HEK293 (cell line): ENCODE measurements around the gene KRT15.

Source experiments
- CTCF ChIA-PET: fragments of 350-600 bp; formaldehyde crosslinking; extraction: SDS; loops from one replicate; lab custom pipeline; 2021; ENCODE audit warnings: antibody characterized with exemption; lab: Yijun Ruan, JAX
- POLR2A ChIA-PET: fragments of 300-600 bp; formaldehyde crosslinking; extraction: SDS; loops from one replicate; lab custom pipeline; 2020; ENCODE audit warnings: antibody characterized with exemption, inconsistent platforms; lab: Yijun Ruan, JAX
- H3K27ac ChIP-seq: fragments of 200-500 bp; sonication (Bioruptor generic); 2 replicates; pipeline ENCODE4 v1.5.1; 2014; ENCODE audit warnings: low read depth, low read length, control low read depth, inconsistent platforms; ENCODE audit errors: extremely low read depth
- H3K36me3 ChIP-seq, 2 experiments: fragments of 200-500 bp in 1 of 2; sonication (Bioruptor generic) in 1 of 2; 1 replicate in 1 of 2; 2 replicates in 1 of 2; pipeline ENCODE4 v1.5.1; 2014 to 2017; ENCODE audit warnings: inconsistent platforms in 2 of 2, low read length in 2 of 2; ENCODE audit not compliant: control insufficient read depth in 2 of 2, insufficient read depth in 1 of 2
- H3K4me1 ChIP-seq: fragments of 200-500 bp; sonication (Bioruptor generic); 2 replicates; pipeline ENCODE4 v1.5.1; 2014; ENCODE audit warnings: mild to moderate bottlenecking, low read length, inconsistent platforms; ENCODE audit not compliant: control insufficient read depth, insufficient read depth
- H3K4me3 ChIP-seq: 2 replicates; pipeline ENCODE4 v1.5.1; 2011; ENCODE audit warnings: low read depth, mild to moderate bottlenecking, control low read depth, low read length, moderate library complexity
- H3K9me3 ChIP-seq: fragments of 200-500 bp; sonication (Bioruptor generic); 2 replicates; pipeline ENCODE4 v1.5.1; 2014; ENCODE audit warnings: low read depth, low read length, inconsistent platforms; ENCODE audit not compliant: control insufficient read depth, insufficient read depth
- AEBP2 ChIP-seq: fragments of 450-650 bp; formaldehyde crosslinking; IDR thresholded peaks from 2 replicates; pipeline ENCODE4 v1.5.1; 2016; ENCODE audit warnings: missing biosample characterization, missing genetic modification characterization, borderline replicate concordance
- EGR2 ChIP-seq: fragments of 450-650 bp; formaldehyde crosslinking; IDR thresholded peaks from 2 replicates; pipeline ENCODE4 v1.5.1; 2016; ENCODE audit warnings: low read depth, missing biosample characterization, missing genetic modification characterization
- GLIS1 ChIP-seq: fragments of 450-650 bp; formaldehyde crosslinking; IDR thresholded peaks from 2 replicates; pipeline ENCODE4 v1.5.1; 2016; ENCODE audit warnings: missing biosample characterization, missing genetic modification characterization
- INSM2 ChIP-seq: fragments of 450-650 bp; formaldehyde crosslinking; IDR thresholded peaks from 2 replicates; pipeline ENCODE4 v1.5.1; 2016; ENCODE audit warnings: missing biosample characterization, missing genetic modification characterization
- OVOL3 ChIP-seq: fragments of 450-650 bp; formaldehyde crosslinking; IDR thresholded peaks from 2 replicates; pipeline ENCODE4 v1.5.1; 2016; ENCODE audit warnings: missing biosample characterization, missing genetic modification characterization
- PRDM6 ChIP-seq: fragments of 450-650 bp; formaldehyde crosslinking; IDR thresholded peaks from 2 replicates; pipeline ENCODE4 v1.5.1; 2017; ENCODE audit warnings: missing biosample characterization, missing genetic modification characterization
- TCF7L2 ChIP-seq: IDR thresholded peaks from 2 replicates; pipeline ENCODE4 v1.6.1; 2011; ENCODE audit warnings: low read depth, mild to moderate bottlenecking, inconsistent platforms, low read length, moderate library complexity, borderline replicate concordance
- TRIM28 ChIP-seq: IDR thresholded peaks from 2 replicates; pipeline ENCODE4 v1.6.1; 2011; ENCODE audit warnings: low read length, control low read depth, borderline replicate concordance
- ZEB2 ChIP-seq: fragments of 450-650 bp; formaldehyde crosslinking; IDR thresholded peaks from 2 replicates; pipeline ENCODE4 v1.5.1; 2016; ENCODE audit warnings: missing biosample characterization, missing genetic modification characterization
- ZFHX2 ChIP-seq: fragments of 450-650 bp; formaldehyde crosslinking; conservative IDR thresholded peaks from 2 replicates; pipeline ENCODE4 v1.5.1; 2016; ENCODE audit warnings: missing biosample characterization, missing genetic modification characterization
- ZFP3 ChIP-seq: fragments of 450-650 bp; formaldehyde crosslinking; IDR thresholded peaks from 2 replicates; pipeline ENCODE4 v1.5.1; 2016; ENCODE audit warnings: low read depth, missing biosample characterization, missing genetic modification characterization
- ZNF140 ChIP-seq: fragments of 450-650 bp; formaldehyde crosslinking; IDR thresholded peaks from 2 replicates; pipeline ENCODE4 v1.5.1; 2016; ENCODE audit warnings: missing biosample characterization, missing genetic modification characterization
- ZNF18 ChIP-seq: fragments of 450-650 bp; formaldehyde crosslinking; IDR thresholded peaks from 2 replicates; pipeline ENCODE4 v1.5.1; 2016; ENCODE audit warnings: missing biosample characterization, missing genetic modification characterization
- ZNF202 ChIP-seq: fragments of 450-650 bp; formaldehyde crosslinking; IDR thresholded peaks from 2 replicates; pipeline ENCODE4 v1.5.1; 2016; ENCODE audit warnings: missing biosample characterization, missing genetic modification characterization, borderline replicate concordance
- ZNF24 ChIP-seq: fragments of 450-650 bp; formaldehyde crosslinking; IDR thresholded peaks from 2 replicates; pipeline ENCODE4 v1.5.1; 2016; ENCODE audit warnings: missing biosample characterization, missing genetic modification characterization
- ZNF248 ChIP-seq: fragments of 450-650 bp; formaldehyde crosslinking; IDR thresholded peaks from 2 replicates; pipeline ENCODE4 v1.5.1; 2017; ENCODE audit warnings: missing biosample characterization, missing genetic modification characterization
- ZNF324 ChIP-seq: fragments of 450-650 bp; formaldehyde crosslinking; IDR thresholded peaks from 2 replicates; pipeline ENCODE4 v1.5.1; 2016; ENCODE audit warnings: missing biosample characterization, missing genetic modification characterization
- ZNF423 ChIP-seq: fragments of 450-650 bp; formaldehyde crosslinking; IDR thresholded peaks from 2 replicates; pipeline ENCODE4 v1.5.1; 2016; ENCODE audit warnings: missing biosample characterization, missing genetic modification characterization
- ZNF514 ChIP-seq: fragments of 450-650 bp; formaldehyde crosslinking; IDR thresholded peaks from 2 replicates; pipeline ENCODE4 v1.5.1; 2016; ENCODE audit warnings: missing biosample characterization, missing genetic modification characterization
- ZNF571 ChIP-seq: fragments of 450-650 bp; formaldehyde crosslinking; IDR thresholded peaks from 2 replicates; pipeline ENCODE4 v1.5.0; 2017; ENCODE audit warnings: missing biosample characterization, missing genetic modification characterization
- ZNF645 ChIP-seq: fragments of 450-650 bp; formaldehyde crosslinking; IDR thresholded peaks from 2 replicates; pipeline ENCODE4; 2016; ENCODE audit warnings: missing biosample characterization, missing genetic modification characterization
- ZNF792 ChIP-seq: fragments of 450-650 bp; formaldehyde crosslinking; IDR thresholded peaks from 2 replicates; pipeline ENCODE4 v1.5.1; 2016; ENCODE audit warnings: missing biosample characterization, missing genetic modification characterization
- ZNF830 ChIP-seq: fragments of 450-650 bp; IDR thresholded peaks from 2 replicates; pipeline ENCODE4 v1.5.0; 2018; ENCODE audit warnings: missing biosample characterization, missing genetic modification characterization, low read depth, mild to moderate bottlenecking, moderate library complexity

KRT15 gene

GRCh38 chr17:41542357-41542756 lies 23.7 kb upstream of the KRT15 start:
- Histone ChIP-seq H3K9me3 (no peaks in the 10 kb centered on the region), H3K27ac (no peak overlapping the region), H3K4me3 (no peak overlapping the region), H3K4me1 (no peaks in the 10 kb centered on the region), H3K36me3 (no peaks in the 10 kb centered on the region)
- POLR2A ChIA-PET, result interaction anchor here (0.6 to 0.8 kb wide), 2 partner anchors 109 to 147 kb away, joined by 3 read pairs; no protein-coding TSS in a partner anchor
- CTCF ChIA-PET, result interaction anchor here (0.8 to 16.6 kb wide), 7 partner anchors 8 to 123 kb away, joined by 3 to 546 read pairs (median 4); partner anchors contain the start of gene KRT19
- no peak for TF ChIP-seq ZNF24 (tag by site-specific recombination)
- no peak for TF ChIP-seq OVOL3 (tag by site-specific recombination)
- TF ChIP-seq ZNF792, result no peak
- TF ChIP-seq ZNF324 (tag by site-specific recombination), result no peak
- TF ChIP-seq TRIM28, result no peak
- TF ChIP-seq ZNF248 (tag by site-specific recombination), result no peak
- no peak for TF ChIP-seq ZNF571
- TF ChIP-seq ZNF423 (tag by site-specific recombination), result no peak
- no peak for TF ChIP-seq TCF7L2
- TF ChIP-seq AEBP2, result no peak
- no peak for TF ChIP-seq ZEB2
- TF ChIP-seq INSM2 (tag by site-specific recombination), result no peak

- H3K4me1 ChIP-seq, result no peaks in the 10 kb centered on the region
- no peaks in the 10 kb centered on the region for H3K36me3 ChIP-seq
- H3K4me3 ChIP-seq, result no peak overlapping the region
- ChIA-PET CTCF (interaction anchor here (0.5 to 16.6 kb wide), 9 partner anchors 9 to 1668 kb away, joined by 3 to 546 read pairs (median 5); partner anchors contain the start of gene KRT19), POLR2A (interaction anchor here (1.4 kb wide), 1 partner anchor 13 kb away, joined by 5 read pairs; the partner anchor contains the start of gene KRT19)
- no peak overlapping the region for H3K27ac ChIP-seq
- TF ChIP-seq ZNF514 (tag by site-specific recombination) (no peak), ZNF140 (tag by site-specific recombination) (no peak), TRIM28 (no peak), GLIS1 (peak; percentile 84)
- H3K9me3 ChIP-seq, result no peaks in the 10 kb centered on the region
These were observed 22.4 kb upstream of the KRT15 start for GRCh38 chr17:41540921-41541625.

- no peak overlapping the region for H3K4me3 ChIP-seq
- CTCF ChIA-PET, result interaction anchor here (0.5 to 16.6 kb wide), 8 partner anchors 9 to 1669 kb away, joined by 3 to 546 read pairs (median 4); no protein-coding TSS in a partner anchor
- no peaks in the 10 kb centered on the region for H3K36me3 ChIP-seq
- no peaks in the 10 kb centered on the region for H3K4me1 ChIP-seq
- POLR2A ChIA-PET, result interaction anchor here (1.0 to 1.4 kb wide), 2 partner anchors 9 to 12 kb away, joined by 3 to 5 read pairs; partner anchors contain the start of gene KRT19
- no peak overlapping the region for H3K27ac ChIP-seq
- no peaks in the 10 kb centered on the region for H3K9me3 ChIP-seq
- TF ChIP-seq ZFHX2 (peak; percentile 85), ZNF830 (tag by site-specific recombination) (no peak), GLIS1 (peak; percentile 80), PRDM6 (tag by site-specific recombination) (no peak), ZNF18 (tag by site-specific recombination) (peak; percentile 96), ZFP3 (tag by site-specific recombination) (no peak), ZNF202 (tag by site-specific recombination) (no peak), EGR2 (peak; percentile 76), ZNF645 (tag by site-specific recombination) (no peak)
These were observed 21.4 kb upstream of the KRT15 start for GRCh38 chr17:41539979-41540701.
